Stimulated activated CD4-positive, alpha-beta T cell treated with anti-CD3 and anti-CD28 coated beads, TNF-alpha, amount 100 ng/mL, for 24 hours (primary cell): ENCODE results near the gene SCLY.
"Not testable (repeated sequence)": the region's sequence is repeated elsewhere in the genome, so short reads cannot be mapped to it uniquely, and the experiment has no call there.

Experiments
- DNase-seq, 3 experiments: peaks; one replicate each; pipeline ENCODE4 v3.0.0-alpha.2; 2020; ENCODE audit warnings: low read depth in 3 of 3

The SCLY gene

DNA sequence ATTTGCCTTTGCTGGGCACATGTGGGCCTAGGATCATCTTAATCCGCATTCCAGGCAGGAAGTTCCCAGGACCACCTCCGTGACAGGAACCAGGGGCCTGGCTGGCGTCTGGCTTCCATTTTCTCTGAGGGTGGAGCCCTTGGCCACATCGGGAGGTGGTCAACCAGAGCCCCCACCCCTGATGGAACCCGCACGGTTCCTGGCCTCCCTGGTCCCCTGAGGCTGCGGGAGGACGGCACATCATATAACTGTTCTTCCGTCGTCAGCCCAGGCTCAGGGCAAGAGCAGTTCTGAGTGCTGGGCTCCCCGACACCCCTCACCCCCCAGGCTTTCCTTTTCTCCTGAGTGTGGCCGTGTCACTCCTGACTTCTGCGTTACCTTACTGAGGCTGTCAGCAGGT lies 52.8 kb downstream of the SCLY start:
- no peak for DNase-seq

GRCh38 chr2:238114331-238114841 lies 53.6 kb downstream of the SCLY start:
- no peak for DNase-seq

GRCh38 chr2:238114851-238115660 lies 54.3 kb downstream of the SCLY start:
- no peak for DNase-seq

GRCh38 chr2:238115709-238116108 lies 54.9 kb downstream of the SCLY start:
- DNase-seq = not testable (repeated sequence)

DNA sequence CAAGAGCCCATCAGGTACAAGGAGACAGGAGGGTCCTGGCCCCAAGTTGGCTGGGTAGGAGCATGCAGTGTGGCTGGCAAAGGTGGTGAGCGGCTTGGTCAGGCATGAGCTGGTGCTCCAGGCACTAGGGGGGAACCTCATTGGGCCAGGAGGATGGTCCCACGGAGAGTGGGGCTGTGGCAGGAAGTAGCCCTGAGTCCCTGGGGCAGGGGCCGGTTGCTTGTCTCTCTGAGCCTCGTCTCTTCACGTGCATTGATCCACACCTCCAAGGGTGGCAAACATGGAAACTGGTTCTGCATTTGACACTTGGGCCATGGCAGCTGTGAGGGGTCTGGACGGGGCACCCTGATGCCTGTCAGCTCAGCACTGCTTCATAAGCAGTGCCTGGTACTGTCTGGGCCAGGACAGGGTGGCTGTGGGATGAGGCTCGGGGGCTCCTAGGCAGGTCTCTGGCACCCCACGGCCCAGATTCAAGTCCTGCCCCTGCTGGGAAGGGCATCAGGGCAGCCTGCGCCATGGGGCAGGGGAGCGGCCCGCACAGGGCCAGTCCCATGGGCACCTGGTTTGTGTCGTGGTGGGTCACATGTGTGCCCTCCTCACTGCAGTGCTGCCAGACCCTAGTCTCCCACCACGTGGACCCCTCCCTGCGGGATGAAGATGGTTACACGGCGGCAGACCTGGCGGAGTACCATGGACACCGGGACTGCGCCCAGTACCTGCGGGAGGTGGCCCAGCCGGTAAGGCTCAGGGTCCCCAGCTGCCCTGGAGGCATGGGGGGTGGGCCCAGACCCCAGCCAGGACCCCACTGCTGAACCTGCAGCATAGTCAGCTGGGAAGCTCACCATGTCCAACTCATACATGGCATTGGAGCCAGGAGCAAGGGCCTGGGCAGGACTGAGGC lies 55.7 kb downstream of the SCLY start:
- DNase-seq = no peak

GRCh38 chr2:238117199-238118154 lies 56.7 kb downstream of the SCLY start:
- DNase-seq = no peak

DNA sequence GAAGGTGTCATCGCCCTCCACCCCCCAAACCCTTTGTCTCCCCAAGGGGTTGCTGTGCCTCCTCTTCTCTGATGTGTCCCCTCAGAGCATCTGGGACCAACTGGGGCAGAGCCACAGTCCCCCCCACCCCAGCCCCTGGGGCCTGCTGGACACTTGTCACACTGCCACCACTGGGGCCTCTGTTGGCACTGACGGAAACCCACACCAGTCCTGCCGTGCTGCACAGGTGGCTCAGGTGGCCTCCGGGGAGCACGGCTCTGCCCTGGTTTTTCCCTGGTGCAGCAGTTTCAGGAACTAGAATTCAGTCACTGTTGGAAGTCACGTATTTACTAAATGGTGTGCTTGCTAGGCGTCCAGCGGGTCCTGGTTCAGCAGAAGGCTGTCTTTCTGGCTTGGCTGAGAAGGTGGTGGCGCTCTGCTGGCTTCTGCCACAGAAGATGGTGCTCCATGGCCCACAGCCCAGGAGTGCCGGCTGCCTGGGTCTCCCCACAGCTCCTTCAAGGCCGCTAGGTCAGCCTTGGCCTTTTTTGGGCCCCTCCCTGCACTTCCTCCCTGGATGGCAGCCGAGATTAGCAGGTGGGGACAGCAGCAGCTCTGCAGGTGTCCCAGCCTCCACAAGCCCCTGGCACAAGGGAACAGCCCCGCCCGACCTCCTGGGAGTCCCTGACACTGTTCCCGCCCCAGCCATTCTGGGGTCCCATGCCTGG lies 59.1 kb downstream of the SCLY start:
- no peak for DNase-seq

DNA sequence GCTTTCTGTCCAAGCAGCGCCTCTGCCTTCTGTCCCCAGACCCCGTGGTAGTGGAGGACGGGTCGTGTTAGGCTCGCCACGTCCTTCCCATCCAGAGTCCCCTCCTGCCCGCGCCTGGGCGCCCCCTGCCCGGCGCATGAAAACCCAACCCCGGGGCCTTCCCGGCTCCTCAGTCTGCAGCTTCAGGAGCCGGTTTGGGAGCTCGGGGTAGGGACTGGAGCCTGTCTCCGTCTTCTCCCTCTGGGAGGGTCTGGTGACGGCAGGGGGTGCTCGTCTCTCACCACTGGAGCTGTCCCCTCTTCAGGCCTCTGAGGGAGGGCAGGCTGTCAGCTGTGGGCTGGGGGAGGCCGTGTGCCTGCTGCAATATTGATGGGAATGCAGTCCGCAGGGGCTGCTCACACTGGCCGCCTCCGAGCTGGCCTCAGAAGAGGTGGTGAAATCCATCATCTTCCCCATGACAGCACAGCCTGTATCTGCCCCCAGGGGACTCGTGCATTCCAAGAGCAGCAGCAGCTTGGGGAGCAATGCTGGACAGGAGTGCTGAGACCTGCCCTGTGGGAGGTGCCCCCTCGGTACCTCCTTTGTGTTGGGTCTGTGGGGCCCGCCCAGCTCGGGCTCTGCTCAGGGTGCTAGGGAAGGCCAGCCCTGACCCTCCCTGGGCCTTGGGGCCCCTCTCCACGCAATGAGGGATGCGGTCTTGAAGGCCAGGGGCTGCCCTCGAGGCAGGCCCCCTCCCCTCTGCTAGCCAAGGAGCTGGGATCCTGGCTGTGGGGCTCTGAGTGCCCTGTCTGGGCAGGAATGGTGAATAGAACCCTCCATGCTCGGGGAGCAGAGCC lies 59.9 kb downstream of the SCLY start:
- no peak for DNase-seq

DNA sequence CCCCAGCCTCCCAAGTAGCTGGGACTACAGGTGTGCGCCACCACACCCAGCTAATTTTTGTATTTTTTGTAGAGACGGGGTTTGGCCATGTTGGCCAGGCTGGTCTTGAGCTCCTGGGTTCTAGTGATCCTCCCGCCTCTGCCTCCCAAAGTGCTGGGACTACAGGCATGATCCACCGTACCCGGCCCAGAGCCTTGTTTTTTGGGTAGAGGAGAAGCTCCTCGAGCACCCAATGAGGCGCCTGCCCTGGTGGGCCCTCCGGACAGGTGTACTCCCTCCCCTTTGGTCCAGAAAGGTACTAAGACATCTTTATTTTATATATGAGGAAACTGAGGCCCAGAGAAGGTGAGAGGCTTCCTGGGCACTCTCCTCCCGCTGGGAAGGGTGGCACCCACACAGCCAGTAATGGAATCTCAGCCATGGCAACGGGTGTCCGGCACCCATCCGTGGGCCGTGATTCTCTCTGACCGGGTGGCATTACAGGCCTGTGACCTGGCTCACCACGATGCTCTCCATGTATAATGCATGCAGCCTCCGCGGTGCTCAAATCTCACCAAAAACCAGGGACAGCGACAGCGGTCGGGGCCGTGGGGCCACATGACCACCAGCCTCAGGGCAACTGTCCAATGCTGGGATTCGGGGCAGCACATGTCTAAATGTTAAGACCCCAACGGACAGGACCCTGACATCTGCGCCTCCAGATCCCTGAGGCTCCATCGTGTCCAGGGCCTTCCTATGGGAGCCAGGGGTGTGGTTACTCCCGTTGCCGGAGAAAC lies 60.9 kb downstream of the SCLY start:
- no peak for DNase-seq

- DNase-seq = no peak
Observed at GRCh38 chr2:238122287-238123217, 61.8 kb downstream of the SCLY start.

DNA sequence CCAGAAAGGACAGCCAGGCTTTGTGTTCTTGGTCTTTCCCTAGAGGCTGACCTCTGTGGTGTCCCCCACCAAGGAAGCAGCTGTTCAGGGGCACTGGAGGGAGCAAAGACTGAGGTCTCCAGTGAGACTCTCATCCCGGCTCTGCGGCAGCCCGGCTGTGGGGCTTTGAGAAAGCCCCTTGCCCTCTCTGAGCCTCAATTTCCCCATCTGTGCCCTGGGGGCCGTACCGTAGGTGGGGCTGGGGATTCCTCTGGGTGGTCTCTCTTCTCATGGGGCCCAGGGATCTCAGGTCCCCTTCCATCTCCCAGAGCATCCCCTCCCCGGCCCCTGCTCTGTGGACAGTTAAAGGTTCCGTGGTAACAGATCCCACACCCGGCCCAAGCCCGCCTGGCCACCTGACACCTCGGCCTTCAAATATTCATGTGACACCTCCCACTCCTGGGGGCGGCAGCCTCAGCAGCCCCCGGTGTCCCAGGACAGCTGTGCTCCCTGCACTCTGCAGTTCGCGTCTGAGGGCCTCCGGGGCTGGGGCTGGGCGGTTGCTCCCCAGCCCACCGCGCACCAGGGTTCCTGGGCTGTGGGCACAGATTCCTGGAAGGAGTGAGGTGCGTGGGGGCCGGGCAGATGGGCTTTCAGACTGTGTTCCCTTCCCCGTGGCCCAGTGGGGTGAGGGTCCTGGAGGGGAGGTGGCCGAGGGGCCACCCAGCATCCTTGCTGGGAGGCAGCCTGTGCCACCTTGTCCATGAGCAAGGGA lies 62.6 kb downstream of the SCLY start:
- no peak for DNase-seq

GRCh38 chr2:238123991-238124470 lies 63.2 kb downstream of the SCLY start:
- no peak for DNase-seq

GRCh38 chr2:238124488-238125126 lies 63.8 kb downstream of the SCLY start:
- DNase-seq = no peak

GRCh38 chr2:238125127-238125885 lies 64.5 kb downstream of the SCLY start:
- no peak for DNase-seq

GRCh38 chr2:238126338-238126737 lies 65.5 kb downstream of the SCLY start:
- no peak for DNase-seq

DNA sequence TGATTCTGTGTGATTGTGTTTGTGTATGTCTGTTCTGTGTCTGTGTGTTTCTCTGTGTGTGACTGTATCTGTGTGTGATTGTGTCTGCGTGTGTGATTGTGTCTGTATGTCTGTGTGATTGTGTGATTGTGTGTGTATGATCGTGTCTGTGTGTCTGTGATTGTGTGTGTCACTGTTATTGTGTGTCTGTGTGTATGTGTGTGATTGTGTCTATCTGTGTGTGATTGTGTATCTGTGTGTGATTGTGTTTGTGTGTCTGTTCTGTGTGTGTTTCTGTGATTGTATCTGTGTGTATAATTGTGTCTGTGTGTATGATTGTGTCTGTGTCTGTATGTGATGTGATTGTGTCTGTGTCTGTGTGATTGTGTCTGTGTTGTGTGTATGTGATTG lies 66.0 kb downstream of the SCLY start:
- DNase-seq = no peak
